ENCODE results near the gene PTPRG. TPM values are rescaled to one million over a fixed set of nuclear protein-coding genes. Genes with fewer than 3 reads are reported as not detected.

Gene PTPRG
- total and polyA plus RNA-seq, 2 donors (not counting 3 experiments of a cell fraction or from before 2014, with no cell fraction given), result 8.9 to 39.1 TPM

DNA sequence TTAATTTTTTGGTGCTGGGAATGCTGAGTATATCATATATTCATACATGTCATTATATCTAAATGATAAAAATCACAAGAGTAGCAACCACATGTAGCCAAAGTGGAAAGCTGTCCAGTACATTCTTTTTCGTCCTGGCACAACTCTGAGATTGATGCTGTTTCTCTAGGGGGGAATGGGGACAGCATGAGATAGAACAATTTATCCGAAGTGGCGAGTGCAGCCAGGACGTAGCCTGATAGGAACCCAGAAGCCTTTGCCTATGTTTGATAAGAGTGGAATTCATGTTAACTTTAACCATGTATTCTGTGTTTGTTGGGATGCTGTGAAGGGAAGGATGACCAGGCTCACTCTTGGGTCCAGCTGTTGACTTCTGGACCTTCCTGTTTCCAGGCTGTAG, 20.9 kb downstream of the PTPRG start:
- no peak overlapping the region for H3K9ac ChIP-seq (replicated peaks; ENCODE audit: extremely low read depth, insufficient read depth, low read length)
- H3K79me2 ChIP-seq (ENCODE audit: control insufficient read depth, insufficient read depth, low read length), result peaks cover 6% of the 10 kb centered on the region
- H3K27ac ChIP-seq (ENCODE audit: insufficient read depth, low read depth, low read length), result no peak overlapping the region
- H3K4me1 ChIP-seq (ENCODE audit: control insufficient read depth, extremely low read depth, insufficient read depth, low read length), result peaks cover 3% of the 10 kb centered on the region
- CTCF ChIA-PET, result interaction anchor here (1.3 kb wide), 1 partner anchor 11 kb away, joined by 3 read pairs; no protein-coding TSS in a partner anchor
- H3K27me3 ChIP-seq (ENCODE audit: control insufficient read depth in 2 of 2, insufficient read depth in 2 of 2, low read length in 2 of 2), result no peaks in the 10 kb centered on the region
- POLR2A ChIA-PET, result no interaction called here
- no peak overlapping the region for H2AFZ ChIP-seq (ENCODE audit: low read depth, low read length)
- intact Hi-C loops (cut with micrococcal nuclease) (no loop called here), dilution Hi-C loops (cut with MboI; ENCODE audit: extremely low pct_ligation_motif_present, low sequenced_read_pairs) (no loop called here)
- DNase-seq (ENCODE audit: low read depth, low spot score) (no peak), FAIRE-seq (no peak)
- no peaks in the 10 kb centered on the region for H4K20me1 ChIP-seq (replicated peaks; ENCODE audit: control insufficient read depth, extremely low read depth, insufficient read depth, low read length)
- TF ChIP-seq, protein P1, sequence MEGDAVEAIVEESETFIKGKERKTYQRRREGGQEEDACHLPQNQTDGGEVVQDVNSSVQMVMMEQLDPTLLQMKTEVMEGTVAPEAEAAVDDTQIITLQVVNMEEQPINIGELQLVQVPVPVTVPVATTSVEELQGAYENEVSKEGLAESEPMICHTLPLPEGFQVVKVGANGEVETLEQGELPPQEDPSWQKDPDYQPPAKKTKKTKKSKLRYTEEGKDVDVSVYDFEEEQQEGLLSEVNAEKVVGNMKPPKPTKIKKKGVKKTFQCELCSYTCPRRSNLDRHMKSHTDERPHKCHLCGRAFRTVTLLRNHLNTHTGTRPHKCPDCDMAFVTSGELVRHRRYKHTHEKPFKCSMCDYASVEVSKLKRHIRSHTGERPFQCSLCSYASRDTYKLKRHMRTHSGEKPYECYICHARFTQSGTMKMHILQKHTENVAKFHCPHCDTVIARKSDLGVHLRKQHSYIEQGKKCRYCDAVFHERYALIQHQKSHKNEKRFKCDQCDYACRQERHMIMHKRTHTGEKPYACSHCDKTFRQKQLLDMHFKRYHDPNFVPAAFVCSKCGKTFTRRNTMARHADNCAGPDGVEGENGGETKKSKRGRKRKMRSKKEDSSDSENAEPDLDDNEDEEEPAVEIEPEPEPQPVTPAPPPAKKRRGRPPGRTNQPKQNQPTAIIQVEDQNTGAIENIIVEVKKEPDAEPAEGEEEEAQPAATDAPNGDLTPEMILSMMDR (IDR thresholded peaks at IDR 0.05; ENCODE audit: extremely low read depth in 1 of 2, insufficient read depth in 1 of 2, low read depth in 1 of 2, low read length in 2 of 2), result no peak
- TF ChIP-seq GATA2 (IDR thresholded peaks at IDR 0.05; ENCODE audit: insufficient read depth, insufficient read length, low read depth, low read length), result no peak
- H3K36me3 ChIP-seq (ENCODE audit: control insufficient read depth in 2 of 2, extremely low read depth in 1 of 2, insufficient read depth in 2 of 2, low read length in 2 of 2), result no peaks in the 10 kb centered on the region
- no TSS peak for BruUV-seq (replicated peaks)
- H3K9me3 ChIP-seq (replicated peaks; ENCODE audit: control insufficient read depth, insufficient read depth, low read length), result no peaks in the 10 kb centered on the region
- H3K4me2 ChIP-seq (ENCODE audit: insufficient read depth, low read length), result no peak overlapping the region
- H3K4me3 ChIP-seq (replicated peaks in 1 of 3; ENCODE audit: insufficient read depth in 1 of 3, low read depth in 1 of 3, low read length in 3 of 3), result no peak overlapping the region
- no peaks in the 10 kb centered on the region for H3K9me1 ChIP-seq (replicated peaks; ENCODE audit: control insufficient read depth, extremely low read depth, insufficient read depth, low read length)

- Histone ChIP-seq H3K4me3 (replicated peaks in 1 of 3; ENCODE audit: insufficient read depth in 1 of 3, low read depth in 1 of 3, low read length in 3 of 3) (no peak overlapping the region), H2AFZ (ENCODE audit: low read depth, low read length) (no peak overlapping the region), H3K36me3 (ENCODE audit: control insufficient read depth in 2 of 2, extremely low read depth in 1 of 2, insufficient read depth in 2 of 2, low read length in 2 of 2) (no peaks in the 10 kb centered on the region), H4K20me1 (replicated peaks; ENCODE audit: control insufficient read depth, extremely low read depth, insufficient read depth, low read length) (no peaks in the 10 kb centered on the region), H3K27me3 (ENCODE audit: control insufficient read depth in 2 of 2, insufficient read depth in 2 of 2, low read length in 2 of 2) (no peaks in the 10 kb centered on the region), H3K27ac (ENCODE audit: insufficient read depth, low read depth, low read length) (no peak overlapping the region), H3K9ac (replicated peaks; ENCODE audit: extremely low read depth, insufficient read depth, low read length) (no peak overlapping the region), H3K9me3 (replicated peaks; ENCODE audit: control insufficient read depth, insufficient read depth, low read length) (no peaks in the 10 kb centered on the region), H3K4me2 (ENCODE audit: insufficient read depth, low read length) (no peak overlapping the region), H3K9me1 (replicated peaks; ENCODE audit: control insufficient read depth, extremely low read depth, insufficient read depth, low read length) (no peaks in the 10 kb centered on the region), H3K4me1 (ENCODE audit: control insufficient read depth, extremely low read depth, insufficient read depth, low read length) (peaks cover 3% of the 10 kb centered on the region), H3K79me2 (ENCODE audit: control insufficient read depth, insufficient read depth, low read length) (peaks cover 3% of the 10 kb centered on the region)
- intact Hi-C loops (cut with micrococcal nuclease) (no loop called here), dilution Hi-C loops (cut with MboI; ENCODE audit: extremely low pct_ligation_motif_present, low sequenced_read_pairs) (no loop called here)
- BruUV-seq (replicated peaks), result no TSS peak
- FAIRE-seq, result no peak
- TF ChIP-seq, protein P1 (IDR thresholded peaks at IDR 0.05; ENCODE audit: extremely low read depth in 1 of 2, insufficient read depth in 1 of 2, low read depth in 1 of 2, low read length in 2 of 2), result no peak
- TF ChIP-seq GATA2 (IDR thresholded peaks at IDR 0.05; ENCODE audit: insufficient read depth, insufficient read length, low read depth, low read length) (no peak), POLR2AphosphoS5 (IDR thresholded peaks at IDR 0.05; ENCODE audit: insufficient read depth, low read depth, low read length) (no peak), JUN (IDR thresholded peaks at IDR 0.05; ENCODE audit: borderline replicate concordance, insufficient read depth, insufficient read length, low read depth) (no peak), EZH2 (IDR thresholded peaks at IDR 0.05; ENCODE audit: borderline replicate concordance, low read depth, low read length, severe bottlenecking) (no peak), FOS (IDR thresholded peaks at IDR 0.05; ENCODE audit: borderline replicate concordance, insufficient read depth, low read length) (no peak), POLR2A (IDR thresholded peaks at IDR 0.05; ENCODE audit: low read depth, low read length) (no peak), MYC (IDR thresholded peaks at IDR 0.05; ENCODE audit: low read depth, low read length) (no peak)
- TF ChIP-seq, protein P2, sequence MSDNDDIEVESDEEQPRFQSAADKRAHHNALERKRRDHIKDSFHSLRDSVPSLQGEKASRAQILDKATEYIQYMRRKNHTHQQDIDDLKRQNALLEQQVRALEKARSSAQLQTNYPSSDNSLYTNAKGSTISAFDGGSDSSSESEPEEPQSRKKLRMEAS (IDR thresholded peaks at IDR 0.05; ENCODE audit: insufficient read depth, insufficient read length), result no peak
- no peak for DNase-seq (ENCODE audit: low read depth, low spot score)
- ChIA-PET POLR2A (no interaction called here), CTCF (interaction anchor here (1.3 kb wide), 1 partner anchor 11 kb away, joined by 3 read pairs; no protein-coding TSS in a partner anchor)
These were observed 21.5 kb downstream of the PTPRG start for GRCh38 chr3:61582846-61583245.
